GM18520 (cell line): Measurements from ENCODE around the gene OR4K14.
"Not testable (repeated sequence)": the region's sequence is repeated elsewhere in the genome, so short reads cannot be mapped to it uniquely, and the experiment has no call there.

Experiments used
- ATAC-seq: cut with Tn5 transposase; IDR thresholded peaks from one replicate; pipeline ENCODE4 v1.9.1; 2021; ENCODE audit not compliant: unreplicated experiment

The OR4K14 gene, protein sequence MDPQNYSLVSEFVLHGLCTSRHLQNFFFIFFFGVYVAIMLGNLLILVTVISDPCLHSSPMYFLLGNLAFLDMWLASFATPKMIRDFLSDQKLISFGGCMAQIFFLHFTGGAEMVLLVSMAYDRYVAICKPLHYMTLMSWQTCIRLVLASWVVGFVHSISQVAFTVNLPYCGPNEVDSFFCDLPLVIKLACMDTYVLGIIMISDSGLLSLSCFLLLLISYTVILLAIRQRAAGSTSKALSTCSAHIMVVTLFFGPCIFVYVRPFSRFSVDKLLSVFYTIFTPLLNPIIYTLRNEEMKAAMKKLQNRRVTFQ

DNA sequence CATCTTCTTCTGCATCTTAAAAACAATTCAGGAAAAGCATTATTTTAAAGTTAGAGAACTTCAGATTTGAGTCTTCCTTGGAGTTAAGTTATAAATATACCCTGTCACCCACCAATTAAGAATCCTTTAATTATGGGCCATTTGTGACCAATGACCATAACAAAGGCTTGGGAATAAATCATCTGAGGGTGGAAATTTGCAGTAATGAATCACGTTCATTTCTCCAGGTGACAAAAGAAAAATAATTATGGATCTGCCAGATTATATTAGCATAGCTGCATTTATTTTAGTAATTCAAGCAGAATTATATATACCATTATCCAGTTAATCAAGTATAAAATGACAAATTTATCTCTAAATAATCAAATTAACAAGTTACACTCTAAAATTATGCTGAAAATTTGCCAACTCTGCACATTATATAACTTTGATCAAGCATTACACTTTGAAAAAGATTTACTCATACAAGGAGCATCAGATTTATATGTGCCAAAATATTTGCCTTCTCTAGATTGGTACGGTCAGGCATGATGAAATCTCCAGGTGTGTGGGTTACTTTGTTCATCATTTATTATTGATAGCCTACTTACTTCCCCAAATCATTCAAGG lies at the start of gene OR4K14:
OR4K14 (minus strand) TSS at position 51 of the 609 bp plus-strand sequence. CDS start 4,114 bp downstream, outside the sequence.
- ATAC-seq, result no peak

- ATAC-seq, result no peak
These were observed 40.6 kb upstream of the OR4K14 start, which contains the start of gene OR4L1 for GRCh38 chr14:20059745-20060144. TSS of gene OR4L1 (plus strand) at chr14:20060045. CDS start at chr14:20060045, 0 bp downstream.

DNA sequence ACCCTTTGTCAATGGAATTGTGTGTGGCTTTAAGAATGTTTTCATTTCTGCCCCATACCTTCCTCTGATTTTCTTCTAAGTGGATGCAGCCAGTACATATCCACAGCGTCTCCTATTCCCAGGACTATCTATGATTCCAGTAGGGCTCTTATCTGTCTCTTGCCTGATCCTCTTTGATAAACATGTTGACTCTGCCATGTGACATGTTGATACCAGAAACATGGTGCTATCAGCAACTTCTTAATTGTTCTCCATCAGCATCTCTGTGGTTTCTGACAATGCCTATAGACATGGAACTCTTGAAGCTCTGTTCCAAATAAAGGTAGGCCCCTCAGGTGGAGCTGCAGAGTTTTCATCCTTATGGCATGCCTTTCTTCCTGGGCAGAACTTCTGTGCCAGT lies 29.1 kb upstream of the OR4K14 start:
- ATAC-seq, result no peak

DNA sequence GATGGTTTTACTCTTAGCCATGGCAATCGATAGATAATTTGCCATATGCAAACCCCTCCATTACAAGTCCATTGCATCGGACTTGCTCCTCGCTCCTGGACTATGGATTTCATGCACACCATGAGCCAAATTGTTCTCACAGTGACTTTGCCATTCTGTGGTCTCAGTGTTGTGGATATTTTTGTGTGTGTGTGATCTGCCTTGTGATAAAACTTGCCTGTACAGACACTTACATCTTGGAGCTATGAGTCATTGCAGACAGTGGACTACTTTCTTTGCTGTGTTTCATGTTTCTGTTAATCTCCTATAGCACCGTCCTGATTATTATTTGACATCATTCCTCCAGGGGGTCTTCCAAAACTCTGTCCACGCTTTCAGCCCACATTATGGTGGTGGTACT lies 25.1 kb upstream of the OR4K14 start:
- ATAC-seq, result no peak

GRCh38 chr14:20035938-20036337 lies 16.8 kb upstream of the OR4K14 start, which contains the start of gene OR4K13:
TSS of gene OR4K13 (minus strand) at chr14:20036038. CDS start at chr14:20034758, 1,280 bp downstream.
- no peak for ATAC-seq

DNA sequence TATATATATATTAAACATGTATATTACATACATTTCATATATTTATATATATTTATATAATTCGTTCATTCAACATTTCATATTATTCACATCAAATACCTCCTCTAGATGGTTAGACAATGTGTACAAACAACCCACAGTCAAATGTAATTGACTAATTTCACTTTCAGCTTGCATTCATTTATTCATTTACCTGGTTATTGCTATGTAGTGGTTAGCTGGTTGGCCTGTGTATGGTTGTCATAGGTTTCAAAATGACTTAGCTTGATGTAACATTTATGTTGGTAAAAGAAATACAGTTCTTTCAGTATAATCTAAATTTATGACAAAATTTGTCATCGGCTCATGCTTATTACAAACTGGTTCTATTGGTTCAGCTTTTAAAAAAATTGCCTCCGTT lies 16.3 kb upstream of the OR4K14 start:
- ATAC-seq, result no peak

- no peak for ATAC-seq
These were observed 12.0 kb upstream of the OR4K14 start for GRCh38 chr14:20031058-20031457.

- ATAC-seq, result no peak
These were observed 11.0 kb downstream of the OR4K14 start for GRCh38 chr14:20008156-20008555.

DNA sequence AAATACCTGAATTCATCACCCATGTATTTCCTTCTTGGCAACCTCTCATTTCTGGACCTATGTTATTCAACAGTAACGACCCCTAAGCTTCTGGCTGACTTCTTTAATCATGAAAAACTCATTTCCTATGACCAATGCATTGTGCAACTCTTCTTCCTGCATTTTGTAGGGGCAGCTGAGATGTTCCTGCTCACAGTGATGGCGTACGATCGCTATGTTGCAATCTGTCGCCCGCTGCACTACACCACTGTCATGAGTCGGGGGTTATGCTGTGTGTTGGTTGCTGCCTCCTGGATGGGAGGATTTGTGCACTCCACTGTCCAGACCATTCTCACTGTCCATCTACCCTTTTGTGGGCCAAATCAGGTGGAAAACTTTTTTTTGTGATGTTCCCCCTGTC lies 16.8 kb downstream of the OR4K14 start:
- ATAC-seq, result no peak

DNA sequence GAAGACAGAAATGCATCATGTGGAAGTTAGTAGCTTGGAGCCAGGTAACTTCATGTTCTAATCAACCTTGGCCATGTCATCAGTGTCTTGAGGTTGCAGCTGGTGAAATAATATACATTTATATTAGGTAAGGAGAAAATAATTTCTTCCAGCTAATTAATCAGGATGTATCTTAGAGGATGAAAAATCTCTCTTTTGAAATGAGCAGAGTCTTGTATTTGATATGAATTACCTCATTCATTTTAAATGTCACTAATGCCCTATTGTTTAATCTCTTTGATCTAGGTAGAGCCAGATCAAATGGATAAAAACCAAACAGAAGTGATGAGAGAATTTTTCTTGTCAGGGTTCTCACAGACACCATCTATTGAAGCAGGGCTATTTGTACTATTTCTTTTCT lies 17.2 kb downstream of the OR4K14 start, which contains the start of gene OR4Q2:
OR4Q2 (plus strand) TSS at position 301 of the 400 bp plus-strand sequence.
- ATAC-seq, result no peak

DNA sequence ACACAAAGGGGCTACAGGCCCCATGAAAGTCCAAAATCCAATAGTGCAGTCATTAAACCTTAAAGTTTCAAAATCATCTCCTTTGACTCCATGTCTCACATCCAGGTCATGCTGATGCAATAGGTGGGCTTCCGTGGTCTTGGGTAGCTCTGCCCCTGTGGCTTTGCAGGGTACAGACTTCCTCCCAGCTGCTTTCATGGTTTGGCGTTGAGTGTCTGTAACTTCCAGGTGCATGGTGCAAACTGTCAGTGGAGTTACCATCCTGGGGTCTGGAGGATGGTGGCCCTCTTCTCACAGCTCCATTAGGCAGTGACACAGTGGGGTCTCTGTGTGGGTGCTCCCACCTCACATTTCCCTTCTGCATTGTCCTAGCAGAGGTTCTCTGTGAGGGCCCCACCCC lies 25.7 kb downstream of the OR4K14 start:
- no peak for ATAC-seq

DNA sequence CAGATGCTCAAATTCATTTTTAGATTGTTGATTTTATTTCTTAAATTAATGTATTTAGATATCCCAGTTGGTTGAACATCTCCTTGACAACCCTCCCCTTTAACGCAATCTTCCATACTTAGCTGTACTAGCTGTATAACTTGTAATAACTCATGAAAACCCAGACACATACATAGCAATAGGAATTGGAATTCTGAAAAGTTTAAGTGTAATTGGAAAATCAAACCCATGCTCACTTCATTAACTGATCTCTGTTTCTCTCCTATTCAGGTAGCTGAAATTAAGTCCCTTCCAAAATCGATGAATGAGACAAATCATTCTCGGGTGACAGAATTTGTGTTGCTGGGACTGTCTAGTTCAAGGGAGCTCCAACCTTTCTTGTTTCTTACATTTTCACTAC lies 43.8 kb downstream of the OR4K14 start, which contains the start of gene OR4K15:
OR4K15 (plus strand) TSS at position 301 of the 400 bp plus-strand sequence; CDS start at position 301, 0 bp downstream.
- ATAC-seq, result no peak

DNA sequence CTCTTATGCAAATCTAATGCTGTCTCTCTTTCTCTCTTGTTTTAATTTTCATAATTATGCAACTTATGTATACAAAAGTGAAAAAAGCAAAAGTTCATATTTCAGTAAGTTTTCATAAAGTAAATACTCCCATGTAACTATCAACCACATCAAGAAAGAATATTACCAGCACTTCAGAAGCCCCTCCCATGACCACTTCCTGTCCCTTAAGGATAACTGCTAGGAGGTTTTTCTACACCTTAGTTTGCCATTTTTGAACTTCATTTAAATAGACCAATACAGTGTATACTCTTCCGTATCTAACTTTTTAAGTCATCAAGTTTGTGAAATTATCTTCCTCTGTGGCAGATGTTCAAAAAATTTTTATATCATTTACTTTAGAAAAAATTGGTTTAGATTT lies 44.3 kb downstream of the OR4K14 start:
- no peak for ATAC-seq

DNA sequence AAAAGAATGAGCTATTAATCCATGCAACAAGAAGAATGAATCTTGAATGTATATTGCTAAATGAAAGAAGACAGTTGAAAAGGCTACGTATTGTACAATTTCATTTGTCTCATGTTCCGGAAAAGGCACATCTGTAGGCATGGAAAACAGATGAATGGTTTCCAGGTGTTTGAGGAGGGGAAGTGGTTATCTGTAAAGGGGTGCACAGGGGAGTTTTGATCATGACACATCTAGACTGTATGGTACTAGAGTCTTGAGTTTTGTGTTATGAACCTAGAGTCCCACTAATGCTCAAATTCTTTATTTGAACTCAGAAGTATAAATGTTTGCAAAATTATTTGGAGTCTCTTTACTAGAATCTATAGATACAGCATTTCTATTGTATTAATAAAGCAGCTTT lies 49.4 kb downstream of the OR4K14 start:
- ATAC-seq, result not testable (repeated sequence)
